ENCODE data around the gene COBL. TPM values are rescaled to one million over a fixed set of nuclear protein-coding genes. Genes with fewer than 3 reads are reported as not detected.

The COBL gene
- total RNA-seq, 1 donor from 2014 or later: 27.9 TPM

DNA sequence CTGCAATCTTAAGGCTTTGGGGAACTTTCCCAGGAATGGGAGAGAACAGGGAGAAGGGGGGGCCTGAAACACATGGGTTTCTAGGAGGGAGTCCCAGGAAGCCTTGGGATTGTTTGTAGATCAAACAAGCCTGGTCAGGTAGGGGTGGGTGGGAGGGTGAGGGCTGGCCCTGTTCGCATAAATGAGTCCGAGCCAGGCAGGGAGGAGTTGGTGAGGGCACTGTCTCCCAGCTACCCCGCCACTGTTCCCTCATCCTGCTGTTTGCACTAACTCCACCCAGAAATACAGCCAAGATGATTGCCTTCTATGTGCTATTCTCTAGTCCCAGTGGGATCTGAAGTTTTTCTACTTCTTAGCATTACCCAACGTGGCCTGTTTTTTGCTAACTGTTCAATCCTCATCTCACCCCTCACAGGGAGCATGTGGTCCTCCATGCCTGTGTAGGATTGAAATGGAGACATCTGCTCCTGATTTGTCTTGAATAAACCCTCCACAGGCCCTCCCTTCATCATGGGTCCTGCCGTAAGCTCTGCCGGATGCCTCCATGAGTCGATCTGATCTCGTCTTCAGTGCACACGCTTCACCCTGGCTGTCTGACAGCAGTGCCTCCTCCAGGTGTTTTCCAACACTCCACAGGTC is 257.0 kb downstream of the COBL start:
- H3K4me1 ChIP-seq: no peaks in the 10 kb centered on the region
- intact Hi-C loops (cut with DNase I): no loop called here
- no peaks in the 10 kb centered on the region for H3K27me3 ChIP-seq (ENCODE audit: low read depth)
- no peak overlapping the region for H3K27ac ChIP-seq
- no peak overlapping the region for H3K4me3 ChIP-seq
- TF ChIP-seq, protein P1, sequence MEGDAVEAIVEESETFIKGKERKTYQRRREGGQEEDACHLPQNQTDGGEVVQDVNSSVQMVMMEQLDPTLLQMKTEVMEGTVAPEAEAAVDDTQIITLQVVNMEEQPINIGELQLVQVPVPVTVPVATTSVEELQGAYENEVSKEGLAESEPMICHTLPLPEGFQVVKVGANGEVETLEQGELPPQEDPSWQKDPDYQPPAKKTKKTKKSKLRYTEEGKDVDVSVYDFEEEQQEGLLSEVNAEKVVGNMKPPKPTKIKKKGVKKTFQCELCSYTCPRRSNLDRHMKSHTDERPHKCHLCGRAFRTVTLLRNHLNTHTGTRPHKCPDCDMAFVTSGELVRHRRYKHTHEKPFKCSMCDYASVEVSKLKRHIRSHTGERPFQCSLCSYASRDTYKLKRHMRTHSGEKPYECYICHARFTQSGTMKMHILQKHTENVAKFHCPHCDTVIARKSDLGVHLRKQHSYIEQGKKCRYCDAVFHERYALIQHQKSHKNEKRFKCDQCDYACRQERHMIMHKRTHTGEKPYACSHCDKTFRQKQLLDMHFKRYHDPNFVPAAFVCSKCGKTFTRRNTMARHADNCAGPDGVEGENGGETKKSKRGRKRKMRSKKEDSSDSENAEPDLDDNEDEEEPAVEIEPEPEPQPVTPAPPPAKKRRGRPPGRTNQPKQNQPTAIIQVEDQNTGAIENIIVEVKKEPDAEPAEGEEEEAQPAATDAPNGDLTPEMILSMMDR (IDR thresholded peaks at IDR 0.05): no peak
- no peaks in the 10 kb centered on the region for H3K9me3 ChIP-seq
- DNase-seq: no peak
- ATAC-seq: no peak
- no peaks in the 10 kb centered on the region for H3K36me3 ChIP-seq

DNA sequence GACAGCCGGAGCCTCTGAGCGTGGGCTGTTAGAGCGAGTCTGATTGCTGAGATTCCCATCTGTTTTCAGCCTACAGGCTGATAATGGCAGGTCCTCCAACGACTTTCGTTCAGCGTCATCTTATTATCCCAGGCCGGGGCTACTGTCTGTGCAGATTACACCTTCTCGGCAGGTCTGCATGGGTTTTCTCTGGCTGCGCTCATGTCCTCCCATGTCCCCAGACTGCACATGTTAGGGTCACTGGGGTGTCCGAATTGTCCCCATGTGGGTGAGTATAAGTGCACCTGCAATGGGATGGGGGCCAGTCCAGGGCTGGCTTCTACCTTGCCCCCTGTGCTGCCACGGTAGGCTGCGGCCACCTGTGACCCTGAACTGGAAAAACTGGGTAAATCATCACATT is 257.8 kb downstream of the COBL start:
- intact Hi-C loops (cut with DNase I): no loop called here
- no peak for DNase-seq
- no peaks in the 10 kb centered on the region for H3K4me1 ChIP-seq
- no peaks in the 10 kb centered on the region for H3K9me3 ChIP-seq
- TF ChIP-seq, protein P1 (IDR thresholded peaks at IDR 0.05): no peak
- no peak overlapping the region for H3K27ac ChIP-seq
- no peak for ATAC-seq
- no peaks in the 10 kb centered on the region for H3K27me3 ChIP-seq (ENCODE audit: low read depth)
- H3K36me3 ChIP-seq: no peaks in the 10 kb centered on the region
- no peak overlapping the region for H3K4me3 ChIP-seq

DNA sequence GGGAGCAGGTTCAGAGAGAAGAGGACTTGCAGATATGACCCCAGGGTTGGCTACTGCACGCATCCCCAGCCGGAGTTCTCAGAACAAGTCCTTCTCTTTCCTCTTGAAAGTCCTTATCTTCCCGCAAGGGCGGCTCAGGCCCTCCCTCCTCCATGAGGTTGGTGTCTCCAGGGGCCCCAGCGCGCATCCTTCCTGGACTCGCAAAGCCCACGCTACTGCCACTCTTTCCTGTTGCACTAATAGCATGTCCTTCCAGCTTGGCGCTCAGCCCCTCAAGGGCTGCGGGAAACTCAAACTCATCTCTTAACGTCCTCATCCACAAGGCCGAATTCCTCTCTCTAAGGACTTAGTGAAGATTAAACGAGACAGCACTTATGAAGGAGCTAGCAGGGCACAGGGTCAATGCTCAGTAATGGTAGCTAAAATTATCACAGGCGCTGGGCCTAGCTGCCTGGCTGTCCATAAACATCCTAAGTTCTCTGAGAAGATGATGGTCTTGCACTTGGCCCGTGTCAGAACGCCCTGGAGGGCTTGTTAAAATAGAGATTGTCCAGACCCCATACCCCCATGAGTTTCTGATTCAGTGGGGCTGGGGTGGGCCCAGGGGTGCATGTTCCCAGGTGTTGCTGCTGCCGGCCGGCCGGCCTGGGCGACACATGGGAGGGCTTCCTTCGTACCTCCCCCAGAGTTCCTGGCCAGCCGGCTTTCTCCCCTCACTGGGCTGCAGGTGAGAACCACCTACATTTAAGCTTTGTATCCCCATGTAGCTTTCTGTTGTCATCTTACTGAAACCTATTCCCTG is 261.4 kb downstream of the COBL start:
- no peak for ATAC-seq
- Histone ChIP-seq H3K4me3 (no peak overlapping the region), H3K27me3 (ENCODE audit: low read depth) (no peaks in the 10 kb centered on the region), H3K4me1 (no peaks in the 10 kb centered on the region), H3K36me3 (no peaks in the 10 kb centered on the region), H3K9me3 (no peaks in the 10 kb centered on the region), H3K27ac (no peak overlapping the region)
- TF ChIP-seq, protein P1 (IDR thresholded peaks at IDR 0.05): no peak
- DNase-seq: no peak
- intact Hi-C loops (cut with DNase I): no loop called here

DNA sequence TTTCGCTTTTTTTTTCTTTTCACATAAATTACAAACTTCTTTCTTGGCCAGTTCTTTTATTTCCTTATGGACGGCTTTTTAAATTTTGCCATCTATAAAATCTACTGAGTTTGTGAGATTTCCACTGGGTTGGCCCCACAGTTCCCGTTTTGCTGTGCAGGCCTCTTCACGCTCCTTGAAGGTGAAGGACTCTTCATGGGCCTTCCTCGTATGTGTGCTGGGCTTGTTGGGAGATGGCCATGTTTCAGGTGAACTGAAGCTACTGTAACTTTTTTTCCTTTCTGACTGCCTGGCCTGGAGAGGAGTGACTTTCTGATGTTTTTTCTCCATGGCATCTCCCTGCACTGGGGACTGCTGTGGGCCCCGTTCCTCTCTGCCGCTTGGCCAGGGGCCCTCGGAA is 262.4 kb downstream of the COBL start:
- intact Hi-C loops (cut with DNase I): no loop called here

DNA sequence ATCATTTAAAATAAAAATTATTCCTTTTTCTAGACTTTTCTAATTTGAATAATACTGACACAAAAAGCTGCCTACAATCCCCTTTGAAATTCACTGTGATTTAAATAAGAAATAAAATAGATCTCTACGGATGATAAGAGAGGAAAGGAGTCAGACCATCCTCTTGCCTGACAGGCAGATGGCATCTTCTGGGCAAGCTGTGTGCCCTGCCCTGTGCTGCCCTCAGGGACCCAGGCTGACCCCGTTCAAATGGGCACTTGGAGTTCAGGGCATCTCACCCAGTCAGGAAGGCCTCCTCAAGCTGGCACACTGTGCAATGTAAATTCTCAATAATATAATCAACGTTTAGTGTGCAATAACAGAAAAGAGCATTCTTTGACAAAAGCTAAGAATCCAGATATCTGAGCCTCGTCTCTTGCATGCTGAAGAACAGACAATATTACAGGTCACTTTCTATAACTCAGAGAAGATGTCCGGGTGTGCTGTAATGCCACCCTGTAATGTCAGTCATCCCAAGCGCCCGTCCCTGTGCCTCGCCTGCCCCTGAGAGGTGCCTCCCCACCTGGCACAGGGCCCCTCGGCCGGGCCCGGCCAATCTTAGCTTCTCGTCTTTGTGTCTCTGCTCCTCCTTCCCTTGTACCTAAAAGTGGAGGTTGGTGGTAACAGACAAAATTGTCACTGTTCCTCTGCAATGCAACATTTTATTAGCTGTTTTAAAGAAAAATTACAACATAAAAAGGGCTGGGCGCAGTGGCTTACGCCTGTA is 263.3 kb downstream of the COBL start:
- Histone ChIP-seq H3K9me3 (no peaks in the 10 kb centered on the region), H3K4me3 (no peak overlapping the region), H3K27ac (no peak overlapping the region), H3K36me3 (no peaks in the 10 kb centered on the region), H3K27me3 (ENCODE audit: low read depth) (no peaks in the 10 kb centered on the region), H3K4me1 (no peaks in the 10 kb centered on the region)
- TF ChIP-seq, protein P1 (IDR thresholded peaks at IDR 0.05): no peak
- intact Hi-C loops (cut with DNase I): no loop called here
- no peak for ATAC-seq
- no peak for DNase-seq

More for the DNA sequence above, 262.4 kb downstream of the COBL start:
- Histone ChIP-seq H3K27me3 (ENCODE audit: low read depth) (no peaks in the 10 kb centered on the region), H3K4me3 (no peak overlapping the region), H3K36me3 (no peaks in the 10 kb centered on the region), H3K27ac (no peak overlapping the region), H3K9me3 (no peaks in the 10 kb centered on the region), H3K4me1 (no peaks in the 10 kb centered on the region)
- no peak for DNase-seq
- peak; percentile 82 to 89 for ATAC-seq
- TF ChIP-seq, protein P1 (IDR thresholded peaks at IDR 0.05): no peak
